Uterus (tissue), 4 donors: ENCODE data around the gene NUDT4. TPM values are rescaled to one million over a fixed set of nuclear protein-coding genes. Genes with fewer than 3 reads are reported as not detected.

Experiments
- DNase-seq, 2 donors: peaks; one replicate each; pipeline ENCODE4 v3.0.0-alpha.2; 2019 to 2020
- H3K27ac ChIP-seq, 2 donors: fragments of 200-600 bp; sonication (generic); 1 replicate in 1 of 2; 2 replicates in 1 of 2; pipeline ENCODE4 v1.5.1; 2016 to 2018
- H3K27me3 ChIP-seq, 2 donors: fragments of 200-600 bp; sonication (generic); one replicate each; pipeline ENCODE4 v1.5.1; 2018 to 2019; ENCODE audit warnings: control low read depth in 1 of 2
- H3K36me3 ChIP-seq, 2 donors: fragments of 200-600 bp; sonication (generic); one replicate each; pipeline ENCODE4 v1.5.1; 2019; ENCODE audit warnings: control low read depth in 1 of 2
- H3K4me1 ChIP-seq, 2 donors: fragments of 200-600 bp; sonication (generic); one replicate each; pipeline ENCODE4 v1.5.1; 2018 to 2019; ENCODE audit warnings: control low read depth in 1 of 2
- H3K4me3 ChIP-seq, 2 donors: fragments of 200-600 bp; sonication (generic); 1 replicate in 1 of 2; 2 replicates in 1 of 2; pipeline ENCODE4 v1.5.1; 2018 to 2019; ENCODE audit warnings: mild to moderate bottlenecking in 1 of 2
- H3K9me3 ChIP-seq, 2 donors: fragments of 200-600 bp; sonication (generic); one replicate each; pipeline ENCODE4 v1.5.1; 2019; ENCODE audit warnings: control low read depth in 1 of 2
- POLR2A ChIP-seq, 2 donors: fragments of 450-650 bp; IDR thresholded peaks; one replicate each; pipeline ENCODE4 v1.6.1; 2016; ENCODE audit warnings: antibody characterized with exemption in 2 of 2, mild to moderate bottlenecking in 1 of 2, moderate library complexity in 1 of 2
- intact Hi-C: fragments of 100-400 bp; cut with DNase I; formaldehyde crosslinking; loops from one replicate; pipeline ENCODE4 v1.15.1; 2023; ENCODE audit warnings: low total_unique reads
- total RNA-seq, 4 donors: library from RNA; depleted of rRNA in 3 of 4; stranded (reverse); fragments of >200 nt in 3 of 4; gene quantifications; one replicate each; pipeline versions ENCODE4 v1.1.0 to v1.2.4, GENCODE V29; 2014 to 2023
- TF ChIP-seq, protein P1 (sequence below), 4 experiments: fragments of 200-600 bp in 2 of 4; fragments of 450-650 bp in 2 of 4; sonication (generic) in 2 of 4; IDR thresholded peaks; one replicate each; pipeline ENCODE4 v1.5.1; 2016 to 2019; ENCODE audit warnings: antibody characterized with exemption in 4 of 4, mild to moderate bottlenecking in 2 of 4, moderate library complexity in 1 of 4
- donor health status: DM: yes; HTN: yes; CAD: no.

Gene NUDT4
- total RNA-seq, 4 donors from 2014 or later: 15.1 to 107 (median 52.8) TPM

DNA sequence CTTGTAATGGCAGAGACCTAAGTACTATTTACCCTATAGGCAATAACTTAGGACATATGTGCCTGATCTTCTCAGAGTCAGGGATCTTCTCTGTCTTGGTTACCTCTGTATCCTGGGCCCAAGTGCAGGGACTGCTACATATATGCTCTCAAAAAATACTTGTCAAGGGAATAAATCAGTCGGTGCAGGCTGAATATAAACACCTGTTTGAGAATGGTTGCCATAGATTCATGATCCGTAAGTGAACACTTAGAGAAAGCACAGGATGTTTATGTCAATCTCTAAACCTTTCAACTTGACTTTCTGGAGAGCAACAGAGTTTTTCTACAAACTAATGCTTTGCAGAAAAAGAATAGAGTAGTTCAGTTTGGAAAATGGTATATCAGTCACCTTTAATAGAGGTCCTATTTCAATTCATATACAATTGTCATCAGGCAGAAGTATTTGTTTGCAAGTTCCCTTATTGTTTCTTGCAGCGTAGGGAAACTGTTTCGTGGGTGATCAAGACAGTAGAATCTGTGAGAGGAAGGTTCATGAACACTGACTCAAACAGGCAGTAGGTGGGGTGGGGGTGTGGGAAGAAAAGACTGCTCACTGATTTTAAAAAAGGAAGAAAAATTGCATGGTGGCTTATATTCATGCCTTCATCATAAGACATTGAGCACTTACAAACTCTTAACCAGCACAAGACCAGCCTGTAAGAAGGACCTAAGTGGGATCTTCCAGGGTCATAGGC is 70.0 kb downstream of the NUDT4 start:
- Histone ChIP-seq H3K36me3 (no peaks in the 10 kb centered on the region), H3K27me3 (no peaks in the 10 kb centered on the region), H3K4me3 (no peak overlapping the region), H3K9me3 (no peaks in the 10 kb centered on the region), H3K4me1 (no peaks in the 10 kb centered on the region), H3K27ac (no peak overlapping the region)
- TF ChIP-seq POLR2A (IDR thresholded peaks at IDR 0.05): no peak
- TF ChIP-seq, protein P1, sequence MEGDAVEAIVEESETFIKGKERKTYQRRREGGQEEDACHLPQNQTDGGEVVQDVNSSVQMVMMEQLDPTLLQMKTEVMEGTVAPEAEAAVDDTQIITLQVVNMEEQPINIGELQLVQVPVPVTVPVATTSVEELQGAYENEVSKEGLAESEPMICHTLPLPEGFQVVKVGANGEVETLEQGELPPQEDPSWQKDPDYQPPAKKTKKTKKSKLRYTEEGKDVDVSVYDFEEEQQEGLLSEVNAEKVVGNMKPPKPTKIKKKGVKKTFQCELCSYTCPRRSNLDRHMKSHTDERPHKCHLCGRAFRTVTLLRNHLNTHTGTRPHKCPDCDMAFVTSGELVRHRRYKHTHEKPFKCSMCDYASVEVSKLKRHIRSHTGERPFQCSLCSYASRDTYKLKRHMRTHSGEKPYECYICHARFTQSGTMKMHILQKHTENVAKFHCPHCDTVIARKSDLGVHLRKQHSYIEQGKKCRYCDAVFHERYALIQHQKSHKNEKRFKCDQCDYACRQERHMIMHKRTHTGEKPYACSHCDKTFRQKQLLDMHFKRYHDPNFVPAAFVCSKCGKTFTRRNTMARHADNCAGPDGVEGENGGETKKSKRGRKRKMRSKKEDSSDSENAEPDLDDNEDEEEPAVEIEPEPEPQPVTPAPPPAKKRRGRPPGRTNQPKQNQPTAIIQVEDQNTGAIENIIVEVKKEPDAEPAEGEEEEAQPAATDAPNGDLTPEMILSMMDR (IDR thresholded peaks at IDR 0.05): no peak
- DNase-seq: no peak
- intact Hi-C loops: no loop called here

DNA sequence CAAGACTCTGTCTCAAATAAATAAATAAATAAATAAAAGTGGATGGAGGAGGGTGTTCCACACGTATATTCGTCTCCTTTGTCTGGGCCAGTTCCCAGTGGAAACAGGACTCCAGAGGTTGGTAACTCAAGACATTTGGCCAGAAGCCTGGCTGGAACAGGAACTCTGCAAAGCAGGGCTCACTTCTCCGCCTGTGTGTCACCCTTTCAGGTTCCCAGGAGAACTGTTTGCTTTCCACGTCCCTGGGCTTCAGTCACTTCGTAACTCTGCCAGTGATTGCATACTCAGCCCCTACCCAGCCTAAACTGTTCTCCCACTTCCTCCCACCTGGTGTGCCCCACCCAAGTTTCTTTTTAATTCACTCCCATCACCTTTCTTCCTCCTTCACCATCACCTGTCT is 71.1 kb downstream of the NUDT4 start:
- Histone ChIP-seq H3K36me3 (no peaks in the 10 kb centered on the region), H3K4me1 (no peaks in the 10 kb centered on the region), H3K27ac (no peak overlapping the region), H3K9me3 (no peaks in the 10 kb centered on the region), H3K27me3 (no peaks in the 10 kb centered on the region), H3K4me3 (no peak overlapping the region)
- TF ChIP-seq, protein P1 (IDR thresholded peaks at IDR 0.05): no peak
- no peak for TF ChIP-seq POLR2A (IDR thresholded peaks at IDR 0.05)
- intact Hi-C loops: no loop called here
- no peak for DNase-seq

DNA sequence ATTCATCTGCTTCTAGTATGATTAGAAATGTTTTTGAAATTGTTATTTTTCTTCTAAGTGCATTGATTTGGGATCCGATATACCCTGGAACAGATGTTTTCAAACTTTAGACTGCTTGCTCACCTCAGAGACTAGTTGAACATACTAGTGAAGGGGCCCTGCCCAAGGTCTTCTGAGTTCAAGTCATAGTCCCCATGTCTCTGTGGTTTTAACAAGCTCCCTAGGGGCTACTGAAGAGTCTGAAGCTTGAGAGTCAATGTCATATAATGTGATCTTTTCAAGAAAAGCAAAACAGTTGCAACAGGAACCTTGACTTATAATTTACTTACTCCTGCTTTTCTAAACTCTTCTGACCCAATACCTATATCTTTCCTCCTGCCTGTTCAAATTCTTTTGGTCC is 71.6 kb downstream of the NUDT4 start:
- Histone ChIP-seq H3K4me3 (no peak overlapping the region), H3K4me1 (no peaks in the 10 kb centered on the region), H3K27me3 (no peaks in the 10 kb centered on the region), H3K27ac (no peak overlapping the region), H3K36me3 (no peaks in the 10 kb centered on the region), H3K9me3 (no peaks in the 10 kb centered on the region)
- TF ChIP-seq, protein P1 (IDR thresholded peaks at IDR 0.05): no peak
- TF ChIP-seq POLR2A (IDR thresholded peaks at IDR 0.05): no peak
- intact Hi-C loops: no loop called here
- DNase-seq: no peak

DNA sequence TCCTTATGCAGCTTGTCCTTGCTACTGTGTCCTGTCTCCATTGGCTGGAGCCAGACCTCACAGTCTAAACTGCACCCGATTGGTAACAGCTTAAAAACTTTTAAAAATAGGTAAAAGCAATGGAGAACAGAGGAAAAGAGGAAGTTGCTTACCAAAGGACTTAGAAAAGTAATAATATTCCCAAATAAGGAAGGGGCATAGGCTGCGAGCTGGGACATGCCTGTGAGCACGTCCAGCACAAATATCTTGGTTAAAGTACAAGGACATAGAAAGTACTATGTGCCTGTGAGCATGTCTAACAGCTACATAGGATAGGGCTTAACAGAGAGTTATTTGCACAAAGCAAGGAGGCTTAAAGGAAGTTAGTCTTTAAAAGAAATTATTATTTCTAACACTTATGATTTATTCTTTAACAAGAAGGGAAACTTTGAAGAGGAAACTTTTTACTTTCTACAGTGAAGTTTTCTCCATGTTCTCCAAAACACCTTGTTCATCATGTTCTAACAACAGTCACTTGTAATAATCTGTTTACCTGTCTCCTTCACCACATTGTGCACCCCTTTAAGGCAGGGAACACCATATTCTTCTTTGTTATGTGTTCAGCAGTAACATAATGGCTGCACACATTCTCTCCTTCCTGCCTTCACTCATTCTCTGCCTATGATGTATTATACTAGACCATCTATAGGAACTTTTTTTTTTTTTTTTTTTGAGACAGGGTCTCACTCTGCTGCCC is 73.9 kb downstream of the NUDT4 start:
- no peaks in the 10 kb centered on the region for H3K9me3 ChIP-seq
- DNase-seq: no peak
- no peaks in the 10 kb centered on the region for H3K4me1 ChIP-seq
- no peak overlapping the region for H3K4me3 ChIP-seq
- H3K27ac ChIP-seq: no peak overlapping the region
- intact Hi-C loops: no loop called here
- H3K27me3 ChIP-seq: no peaks in the 10 kb centered on the region
- no peaks in the 10 kb centered on the region for H3K36me3 ChIP-seq
- TF ChIP-seq, protein P1 (IDR thresholded peaks at IDR 0.05): no peak
- TF ChIP-seq POLR2A (IDR thresholded peaks at IDR 0.05): no peak

DNA sequence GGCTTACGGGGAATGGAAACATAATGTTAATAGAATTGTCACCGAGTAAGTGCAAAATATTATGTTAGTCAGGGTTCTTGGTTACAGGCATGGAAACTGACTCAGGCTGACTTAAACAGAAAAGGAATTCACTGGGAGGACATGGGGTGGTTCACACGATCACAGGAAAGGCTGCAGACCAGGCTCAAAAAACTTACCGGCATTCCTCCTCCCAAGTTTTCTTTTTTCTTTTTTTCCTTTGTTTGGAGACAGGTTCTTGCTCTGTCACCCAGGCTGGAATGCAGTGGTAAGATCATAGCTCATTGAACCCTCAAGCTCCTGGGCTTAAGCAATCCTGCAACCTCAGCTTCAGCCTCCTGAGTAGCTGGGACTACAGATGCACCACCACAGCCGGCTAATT is 75.9 kb downstream of the NUDT4 start:
- Histone ChIP-seq H3K27ac (no peak overlapping the region), H3K4me3 (no peak overlapping the region), H3K4me1 (no peaks in the 10 kb centered on the region), H3K27me3 (no peaks in the 10 kb centered on the region), H3K36me3 (no peaks in the 10 kb centered on the region), H3K9me3 (no peaks in the 10 kb centered on the region)
- TF ChIP-seq, protein P1 (IDR thresholded peaks at IDR 0.05): no peak
- no peak for TF ChIP-seq POLR2A (IDR thresholded peaks at IDR 0.05)
- no peak for DNase-seq
- intact Hi-C loops: no loop called here
